Astrocyte (in vitro differentiated cells and primary cell): ENCODE results near the gene CORO2B. TPM values are rescaled to one million over a fixed set of nuclear protein-coding genes. Genes with fewer than 3 reads are reported as not detected.

Experiments
- DNase-seq: peaks from one replicate; pipeline ENCODE4 v3.0.0-alpha.2; 2010; ENCODE audit warnings: low read depth
- FAIRE-seq: peaks from 2 replicates; lab custom pipeline; 2011; peaks lifted over from hg19 to GRCh38; lab: Jason Lieb, UNC
- H2AFZ ChIP-seq: 2 replicates; pipeline ENCODE4 v1.6.0; 2012; ENCODE audit warnings: low read depth, low read length, inconsistent platforms
- H3K27ac ChIP-seq: 2 replicates; pipeline ENCODE4 v1.5.1; 2011; ENCODE audit warnings: low read depth, low read length, inconsistent platforms
- H3K27me3 ChIP-seq: 2 replicates; pipeline ENCODE4 v1.6.0; 2011; ENCODE audit warnings: low read length, inconsistent platforms; ENCODE audit not compliant: insufficient read depth
- H3K36me3 ChIP-seq: 2 replicates; pipeline ENCODE4 v1.5.1; 2011; ENCODE audit warnings: low read length, inconsistent platforms; ENCODE audit not compliant: insufficient read depth
- H3K4me1 ChIP-seq: 2 replicates; pipeline ENCODE4 v1.5.1; 2011; ENCODE audit warnings: low read length, inconsistent platforms; ENCODE audit not compliant: insufficient read depth
- H3K4me2 ChIP-seq: 2 replicates; pipeline ENCODE4 v1.6.0; 2012; ENCODE audit warnings: low read length, inconsistent platforms
- H3K4me3 ChIP-seq: 2 replicates; pipeline ENCODE4 v1.5.1; 2011; ENCODE audit warnings: low read depth, mild to moderate bottlenecking, low read length, inconsistent platforms; ENCODE audit not compliant: insufficient read depth
- H3K79me2 ChIP-seq: 2 replicates; pipeline ENCODE4 v1.6.0; 2012; ENCODE audit warnings: mild to moderate bottlenecking, low read length, inconsistent platforms; ENCODE audit not compliant: insufficient read depth
- H3K9ac ChIP-seq: 2 replicates; pipeline ENCODE4 v1.6.0; 2012; ENCODE audit warnings: mild to moderate bottlenecking, low read length, inconsistent platforms
- H3K9me3 ChIP-seq: 2 replicates; pipeline ENCODE4 v1.5.1; 2012; ENCODE audit warnings: low read depth, mild to moderate bottlenecking, low read length, inconsistent platforms; ENCODE audit not compliant: insufficient read depth
- H4K20me1 ChIP-seq: 2 replicates; pipeline ENCODE4 v1.6.0; 2012; ENCODE audit warnings: low read length, inconsistent platforms; ENCODE audit not compliant: insufficient read depth
- H3K27ac Mint-ChIP-seq: one replicate; pipeline ENCODE4 v1.8.0; 2021; ENCODE audit warnings: mild to moderate bottlenecking, mixed read lengths; ENCODE audit not compliant: unreplicated experiment
- H3K27me3 Mint-ChIP-seq: one replicate; pipeline ENCODE4 v1.8.0; 2021; ENCODE audit warnings: low read depth, mixed read lengths; ENCODE audit not compliant: unreplicated experiment
- H3K36me3 Mint-ChIP-seq: one replicate; pipeline ENCODE4 v1.8.0; 2021; ENCODE audit warnings: low read depth, mixed read lengths; ENCODE audit not compliant: unreplicated experiment
- H3K4me1 Mint-ChIP-seq: one replicate; pipeline ENCODE4 v1.8.0; 2021; ENCODE audit warnings: low read depth, mixed read lengths; ENCODE audit not compliant: unreplicated experiment
- H3K4me3 Mint-ChIP-seq: one replicate; pipeline ENCODE4 v1.8.0; 2021; ENCODE audit warnings: mild to moderate bottlenecking, moderate library complexity, mixed read lengths; ENCODE audit not compliant: unreplicated experiment
- H3K9me3 Mint-ChIP-seq: one replicate; pipeline ENCODE4 v1.8.0; 2021; ENCODE audit warnings: mild to moderate bottlenecking, mixed read lengths; ENCODE audit not compliant: unreplicated experiment
- CTCF ChIP-seq: IDR thresholded peaks from 2 replicates; pipeline ENCODE4 v1.5.1; 2011; ENCODE audit warnings: low read depth, mild to moderate bottlenecking, inconsistent platforms, low read length, moderate library complexity; ENCODE audit not compliant: insufficient read depth
- EZH2 ChIP-seq: IDR thresholded peaks from 2 replicates; pipeline ENCODE4 v1.6.1; 2012; ENCODE audit warnings: mild to moderate bottlenecking, low read length, inconsistent platforms; ENCODE audit not compliant: insufficient read depth
- total RNA-seq: library from RNA; stranded (reverse); gene quantifications from 2 replicates; pipeline ENCODE4 v1.2.1, GENCODE V29; 2021

CORO2B gene
- total RNA-seq, 1 donor from 2014 or later = 7.4 TPM

DNA sequence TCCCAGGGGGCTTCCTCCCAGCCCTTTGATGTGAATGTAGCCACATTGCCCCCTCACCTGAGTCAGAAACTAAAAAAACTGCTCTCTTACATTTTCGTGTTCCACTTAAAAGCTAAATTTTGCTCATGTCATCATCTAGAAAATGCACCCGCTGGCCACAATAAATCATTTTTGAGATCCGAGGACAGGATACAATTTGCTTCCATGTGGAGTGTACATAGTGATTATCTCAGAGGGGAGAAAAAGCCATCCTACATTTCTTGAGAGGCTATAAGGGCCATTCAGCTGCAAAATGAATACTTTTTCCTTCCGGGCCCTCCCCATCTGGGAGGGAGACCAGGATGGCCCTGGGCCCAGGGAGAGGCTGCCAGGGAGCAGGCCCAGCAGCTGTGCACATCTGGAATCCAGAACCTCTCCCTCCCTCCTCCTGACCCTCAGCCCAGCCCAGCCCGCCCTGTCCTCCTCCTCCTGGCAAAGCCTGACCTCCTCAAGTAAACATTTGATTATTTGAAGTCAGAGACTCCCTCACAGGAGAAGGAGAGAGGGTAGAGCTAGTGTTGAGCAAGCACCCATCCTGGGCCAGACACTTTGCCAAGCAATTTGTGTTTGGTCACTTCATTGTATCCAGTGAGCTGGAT lies 59.1 kb downstream of the CORO2B start:
- DNase-seq (no peak), FAIRE-seq (no peak)
- peaks cover 48% of the 10 kb centered on the region for H3K4me1 ChIP-seq

GRCh38 chr15:68638953-68639515 lies 60.2 kb downstream of the CORO2B start:
- Histone ChIP-seq H3K4me1 (peaks cover 59% of the 10 kb centered on the region), H3K27ac (no peak overlapping the region), H3K4me3 (no peak overlapping the region), H3K9ac (no peak overlapping the region), H3K79me2 (peaks cover 42% of the 10 kb centered on the region), H2AFZ (no peak overlapping the region), H3K36me3 (no peaks in the 10 kb centered on the region), H4K20me1 (no peaks in the 10 kb centered on the region), H3K9me3 (no peaks in the 10 kb centered on the region), H3K4me2 (peak overlapping the region; percentile 56), H3K27me3 (no peaks in the 10 kb centered on the region)
- Mint-ChIP-seq H3K4me3 (no peak overlapping the region), H3K9me3 (peaks cover 1% of the 10 kb centered on the region), H3K27ac (peak overlapping the region; percentile 85), H3K27me3 (no peaks in the 10 kb centered on the region), H3K4me1 (peaks cover 43% of the 10 kb centered on the region), H3K36me3 (peaks cover 4% of the 10 kb centered on the region)
- DNase-seq = peak; percentile 72
- peak; percentile 23 for FAIRE-seq
- no peak for TF ChIP-seq EZH2
- no peak for TF ChIP-seq CTCF

More for the DNA sequence above, 59.1 kb downstream of the CORO2B start:
- no peaks in the 10 kb centered on the region for H4K20me1 ChIP-seq
- Mint-ChIP-seq H3K9me3 (peaks cover 1% of the 10 kb centered on the region), H3K4me1 (peaks cover 37% of the 10 kb centered on the region), H3K36me3 (peaks cover 4% of the 10 kb centered on the region), H3K27me3 (no peaks in the 10 kb centered on the region), H3K27ac (no peak overlapping the region), H3K4me3 (no peak overlapping the region)
- no peaks in the 10 kb centered on the region for H3K9me3 ChIP-seq
- no peaks in the 10 kb centered on the region for H3K27me3 ChIP-seq
- H3K27ac ChIP-seq = no peak overlapping the region
- H3K36me3 ChIP-seq = no peaks in the 10 kb centered on the region
- no peak overlapping the region for H2AFZ ChIP-seq
- no peak overlapping the region for H3K4me2 ChIP-seq
- no peak overlapping the region for H3K9ac ChIP-seq
- no peak overlapping the region for H3K4me3 ChIP-seq
- TF ChIP-seq CTCF (no peak), EZH2 (no peak)
- H3K79me2 ChIP-seq = peaks cover 38% of the 10 kb centered on the region
